Body of pancreas (tissue), 4 donors: Measurements from ENCODE around the gene RWDD1. TPM values are rescaled to one million over a fixed set of nuclear protein-coding genes. Genes with fewer than 3 reads are reported as not detected.

ENCODE experiments used
- ATAC-seq: fragments of 150-250 bp; one replicate; pipeline ENCODE4 v1.9.1; 2016
- DNase-seq, 4 donors: peaks; one replicate each; pipeline ENCODE4 v3.0.0-alpha.2; 2019
- H3K27ac ChIP-seq, 4 donors: fragments of 200-600 bp; sonication (generic); 1 replicate in 3 of 4; 2 replicates in 1 of 4; pipeline versions ENCODE4 v1.5.1 to v1.6.1; 2016 to 2019; ENCODE audit warnings: mild to moderate bottlenecking in 1 of 4, mixed read lengths in 1 of 4, moderate library complexity in 1 of 4
- H3K27me3 ChIP-seq, 2 donors: fragments of 200-600 bp; sonication (generic); one replicate each; pipeline ENCODE4 v1.6.0; 2016; ENCODE audit warnings: mild to moderate bottlenecking in 1 of 2
- H3K36me3 ChIP-seq, 2 donors: fragments of 200-600 bp; sonication (generic); replicated peaks in 1 of 2; 2 replicates each; pipeline ENCODE4 v1.5.1; 2016; ENCODE audit warnings: low read depth in 2 of 2; ENCODE audit not compliant: insufficient read depth in 1 of 2
- H3K4me1 ChIP-seq: fragments of 200-600 bp; sonication (generic); one replicate; pipeline ENCODE4 v1.6.0; 2016
- H3K4me3 ChIP-seq, 2 donors: fragments of 200-600 bp; sonication (generic); 1 replicate in 1 of 2; 2 replicates in 1 of 2; pipeline ENCODE4 v1.5.1; 2016 to 2019
- H3K9me3 ChIP-seq, 3 donors: fragments of 200-600 bp; sonication (generic); 1 replicate in 2 of 3; 2 replicates in 1 of 3; pipeline ENCODE4 v1.5.1; 2016
- CTCF ChIP-seq, 7 experiments: fragments of 450-650 bp in 4 of 7; fragments of 200-600 bp in 3 of 7; sonication (generic) in 3 of 7; IDR thresholded peaks; one replicate each; pipeline ENCODE4 v1.5.1; 2016 to 2019; ENCODE audit warnings: antibody characterized with exemption in 7 of 7
- POLR2A ChIP-seq, 3 donors: fragments of 450-650 bp; IDR thresholded peaks; one replicate each; pipeline ENCODE4 v1.6.1; 2016; ENCODE audit warnings: antibody characterized with exemption in 3 of 3, mild to moderate bottlenecking in 2 of 3
- WGBS, 2 donors: methylation state at CpG; one replicate each; pipeline ENCODE4 v1.1.5; 2017; 5-methylcytosine and 5-hydroxymethylcytosine counted together
- intact Hi-C: fragments of 100-400 bp; cut with DNase I; formaldehyde crosslinking; loops from one replicate; pipeline ENCODE4 v1.15.1; 2023
- total RNA-seq, 2 donors: library from RNA; depleted of rRNA; stranded (reverse); fragments of >200 nt; gene quantifications; one replicate each; pipeline ENCODE4 v1.1.0, GENCODE V29; 2016

Gene RWDD1
- total RNA-seq, 2 donors from 2014 or later: 21.4 to 28.0 TPM

- DNase-seq (no peak), ATAC-seq (no peak)
- Histone ChIP-seq H3K4me3 (no peak overlapping the region), H3K9me3 (no peaks in the 10 kb centered on the region), H3K27me3 (peaks cover 0 to 3% of the 10 kb centered on the region in 2 donors), H3K27ac (no peak overlapping the region), H3K36me3 (no peaks in the 10 kb centered on the region), H3K4me1 (peaks cover 18% of the 10 kb centered on the region)
- intact Hi-C loops: loop anchor here (5.0 kb wide), 1 partner anchor 296 kb away; no protein-coding TSS in a partner anchor
- TF ChIP-seq POLR2A (IDR thresholded peaks at IDR 0.05): no peak
- TF ChIP-seq CTCF (IDR thresholded peaks at IDR 0.05): no peak
Observed at GRCh38 chr6:116568111-116568510, 3.2 kb upstream of the RWDD1 start.

- DNase-seq (no peak), ATAC-seq (no peak)
- Histone ChIP-seq H3K27ac (no peak overlapping the region), H3K9me3 (no peaks in the 10 kb centered on the region), H3K4me1 (peaks cover 24% of the 10 kb centered on the region), H3K36me3 (no peaks in the 10 kb centered on the region), H3K4me3 (no peak overlapping the region), H3K27me3 (peaks cover 0 to 3% of the 10 kb centered on the region in 2 donors)
- 61 to 63% methylated on average over 7 of the region's 7 CpGs for WGBS, 2 donors
- intact Hi-C loops: loop anchor here (5.0 kb wide), 1 partner anchor 297 kb away; no protein-coding TSS in a partner anchor
- no peak for TF ChIP-seq POLR2A (IDR thresholded peaks at IDR 0.05)
- TF ChIP-seq CTCF (IDR thresholded peaks at IDR 0.05): no peak
Observed at GRCh38 chr6:116568821-116569755, 2.2 kb upstream of the RWDD1 start.

- TF ChIP-seq CTCF (IDR thresholded peaks at IDR 0.05) (no peak), POLR2A (IDR thresholded peaks at IDR 0.05) (no peak)
- H3K4me1 ChIP-seq: peaks cover 18% of the 10 kb centered on the region
- H3K4me3 ChIP-seq: peak overlapping the region; percentile 7 to 81
- DNase-seq (no peak), ATAC-seq (peak; percentile 47)
- intact Hi-C loops: no loop called here
- H3K9me3 ChIP-seq: no peaks in the 10 kb centered on the region
- H3K27me3 ChIP-seq: no peaks in the 10 kb centered on the region
- no peaks in the 10 kb centered on the region for H3K36me3 ChIP-seq
- peak overlapping the region; percentile 65 to 96 (median 92) for H3K27ac ChIP-seq
- WGBS, 2 donors: 0% methylated on average over 10 to 12 of the region's 12 CpGs
Observed at GRCh38 chr6:116571683-116572000, 338 bp downstream of the RWDD1 start.

- Histone ChIP-seq H3K9me3 (no peaks in the 10 kb centered on the region), H3K27me3 (no peaks in the 10 kb centered on the region), H3K27ac (peak overlapping the region in 3 of 4 donors; percentile 65 to 96 (median 95)), H3K4me1 (peaks cover 18% of the 10 kb centered on the region), H3K4me3 (peak overlapping the region; percentile 7 to 81), H3K36me3 (no peaks in the 10 kb centered on the region)
- ATAC-seq: no peak
- peak; percentile 26 to 50 (median 30) for DNase-seq
- WGBS, 2 donors: 2% methylated on average over 7 of the region's 7 CpGs
- no peak for TF ChIP-seq POLR2A (IDR thresholded peaks at IDR 0.05)
- TF ChIP-seq CTCF (IDR thresholded peaks at IDR 0.05): no peak
- intact Hi-C loops: no loop called here
Observed at GRCh38 chr6:116572162-116572561, 858 bp downstream of the RWDD1 start.
